Measurements from ENCODE around the gene QKI.
A peak's percentile ranks its signal among the peaks of the same experiment; 100 is the strongest.
"Not testable (repeated sequence)": the region's sequence is repeated elsewhere in the genome, so short reads cannot be mapped to it uniquely, and the experiment has no call there.

QKI gene

DNA sequence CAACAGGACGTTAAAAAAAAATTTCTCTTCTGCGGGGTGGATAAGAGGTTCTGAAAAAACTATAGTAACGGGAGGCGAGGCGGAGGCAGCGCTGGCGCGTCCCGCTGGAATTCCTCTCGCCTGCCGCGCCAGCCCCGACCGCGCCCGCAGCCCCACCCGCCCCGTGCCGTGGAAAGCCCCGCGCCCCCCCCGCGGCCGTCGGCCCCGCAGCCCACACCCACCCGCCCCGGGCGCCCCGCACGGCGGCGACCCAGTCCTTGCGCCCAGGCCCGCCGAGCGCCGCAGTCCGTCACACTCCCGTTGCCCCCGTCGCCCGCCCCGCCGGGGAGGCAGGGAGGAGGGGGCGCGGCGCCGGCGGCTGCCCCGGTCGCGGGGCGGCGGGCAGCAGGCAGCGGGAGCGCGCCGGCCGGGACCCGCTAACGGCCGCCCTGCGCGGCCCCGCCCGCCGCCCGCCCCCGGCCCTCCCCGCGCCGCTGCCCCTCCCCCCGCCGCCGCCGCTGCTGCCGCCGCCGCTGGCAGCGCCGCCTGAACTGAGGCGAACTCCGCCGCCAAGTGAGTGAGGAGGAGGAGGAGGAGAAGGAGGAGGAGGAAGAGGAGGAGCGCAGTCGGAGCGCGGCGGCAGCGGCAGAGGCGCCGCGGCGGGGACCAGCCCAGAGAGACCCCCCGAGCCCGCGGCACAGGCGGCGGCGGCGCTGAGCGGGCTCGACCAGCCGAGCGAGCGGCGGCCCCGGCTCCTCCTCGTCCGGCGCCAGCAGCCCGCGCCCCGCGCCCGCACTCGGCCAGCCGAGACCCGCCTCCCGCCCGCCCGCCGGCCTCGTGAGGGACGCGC is at the start of gene QKI:
TSS of gene QKI (plus strand) at position 602 of the 829 bp plus-strand sequence. CDS start 476 bp downstream, outside the sequence.
- no peak for DNase-seq

DNA sequence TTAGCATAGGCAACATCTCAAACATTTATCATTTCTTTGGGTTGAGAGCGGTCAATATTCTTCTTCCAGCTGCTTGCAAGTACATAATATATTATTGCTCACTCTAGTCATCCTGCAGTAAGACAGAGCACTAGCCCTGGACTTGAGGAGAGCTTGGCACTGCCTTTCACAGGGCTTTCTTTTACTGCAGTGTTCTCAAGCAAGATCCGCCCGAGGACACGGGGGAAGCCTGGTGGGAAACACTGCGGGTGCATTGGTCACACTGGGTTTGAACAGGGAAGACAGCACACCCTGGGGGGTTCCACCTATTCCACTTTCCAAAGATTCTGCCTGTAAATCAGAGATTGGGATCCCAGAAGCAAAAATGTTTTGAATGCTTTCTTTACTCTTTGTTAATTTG is 48.2 kb upstream of the QKI start:
- no peak for DNase-seq

- DNase-seq: no peak
Observed at GRCh38 chr6:163367497-163368183, 46.9 kb upstream of the QKI start.

- no peak for DNase-seq
Observed at GRCh38 chr6:163369141-163369540, 45.4 kb upstream of the QKI start.

DNA sequence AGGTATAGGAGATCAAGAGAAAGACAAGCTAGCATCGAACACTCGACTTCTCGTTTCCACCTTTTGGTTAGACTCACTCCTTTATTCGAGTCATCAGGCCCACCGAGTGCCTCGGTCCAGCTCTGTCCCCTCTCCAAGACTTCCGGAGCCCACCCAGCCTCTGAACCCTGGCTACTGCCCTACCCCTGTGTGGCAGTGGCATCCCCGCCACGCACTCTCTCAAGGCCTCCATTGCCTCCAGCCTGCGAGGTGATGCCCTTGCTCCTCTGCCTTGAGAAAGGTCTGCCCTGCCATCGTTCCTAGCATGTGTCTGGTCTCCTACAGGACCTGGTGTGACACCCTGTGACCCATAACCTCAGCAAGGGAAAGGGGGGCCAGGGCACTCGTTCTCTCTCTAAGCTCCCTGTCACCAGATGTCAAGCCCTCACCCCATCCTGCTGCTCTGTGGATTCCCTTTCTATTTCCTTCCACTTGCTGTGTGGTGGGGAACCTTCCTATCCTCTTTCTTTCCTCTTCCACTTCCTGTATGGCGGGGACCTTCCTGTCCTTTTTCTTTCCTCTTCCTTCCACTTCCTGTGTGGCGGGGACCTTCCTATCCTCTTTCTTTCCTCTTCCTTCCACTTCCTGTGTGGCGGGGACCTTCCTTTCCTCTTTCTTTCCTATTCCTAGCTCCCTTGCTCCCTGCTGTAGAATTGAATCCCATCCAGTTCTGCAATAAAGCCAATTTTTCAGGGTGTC is 44.7 kb upstream of the QKI start:
- no peak for DNase-seq

- no peak for DNase-seq
Observed at GRCh38 chr6:163370464-163371117, 43.9 kb upstream of the QKI start.

DNA sequence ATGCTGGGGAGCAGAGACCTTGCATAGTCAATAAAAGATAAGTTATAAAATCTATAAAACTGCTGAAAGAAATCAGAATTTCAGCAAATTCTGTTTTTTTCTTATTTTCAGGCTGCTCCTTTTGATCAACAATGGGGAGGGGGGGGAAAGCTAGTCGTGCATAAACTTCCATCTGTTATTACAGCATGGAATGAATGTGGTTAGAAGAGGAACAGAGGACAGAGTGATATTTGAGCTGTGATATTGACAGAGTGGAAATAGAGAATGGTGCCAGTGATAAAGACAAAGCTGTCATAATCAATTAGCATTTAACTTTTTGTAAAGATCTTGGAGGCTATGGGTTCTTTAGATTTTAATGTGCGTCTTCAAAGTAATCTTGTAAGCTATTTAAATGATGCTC is 43.4 kb upstream of the QKI start:
- no peak for DNase-seq

DNA sequence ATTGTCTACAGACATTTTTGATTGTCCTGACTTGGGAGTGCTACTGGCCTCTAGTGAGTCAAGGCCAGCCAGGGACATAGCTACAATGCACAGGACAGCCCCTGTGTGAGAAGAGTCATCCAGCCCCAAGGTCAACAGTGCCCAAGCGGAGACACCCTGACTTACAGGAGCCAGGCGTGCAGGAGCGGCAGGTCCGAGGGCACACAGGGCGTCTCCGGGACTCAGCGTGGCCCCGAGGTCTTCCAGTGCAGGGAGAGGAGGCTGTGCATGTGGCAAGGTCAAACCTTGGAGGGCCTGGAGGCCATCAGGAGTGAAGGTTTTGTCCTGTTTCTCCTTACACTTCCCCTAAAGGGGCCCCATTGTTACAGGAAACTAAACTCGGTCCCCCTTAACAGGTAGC is 41.3 kb upstream of the QKI start:
- no peak for DNase-seq

DNA sequence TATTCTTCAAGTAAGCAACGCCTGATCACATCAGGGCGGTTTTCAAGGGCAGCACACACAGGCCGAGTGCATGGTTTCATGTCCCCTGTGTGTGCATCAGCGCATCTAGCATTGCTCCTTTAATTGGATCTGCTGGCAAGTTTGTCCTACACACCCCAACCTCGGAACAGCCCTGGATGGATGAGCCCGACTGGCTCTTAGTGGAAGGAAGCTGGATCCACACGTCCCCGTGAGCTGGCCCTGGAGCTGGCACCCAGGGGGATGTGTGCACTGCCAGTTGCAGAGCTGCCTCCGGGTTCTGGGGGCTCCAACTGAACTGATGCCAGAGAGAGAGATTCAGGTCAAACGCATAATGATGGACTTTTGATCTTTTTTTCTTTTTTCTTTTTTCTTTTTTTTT is 39.2 kb upstream of the QKI start:
- no peak for DNase-seq

DNA sequence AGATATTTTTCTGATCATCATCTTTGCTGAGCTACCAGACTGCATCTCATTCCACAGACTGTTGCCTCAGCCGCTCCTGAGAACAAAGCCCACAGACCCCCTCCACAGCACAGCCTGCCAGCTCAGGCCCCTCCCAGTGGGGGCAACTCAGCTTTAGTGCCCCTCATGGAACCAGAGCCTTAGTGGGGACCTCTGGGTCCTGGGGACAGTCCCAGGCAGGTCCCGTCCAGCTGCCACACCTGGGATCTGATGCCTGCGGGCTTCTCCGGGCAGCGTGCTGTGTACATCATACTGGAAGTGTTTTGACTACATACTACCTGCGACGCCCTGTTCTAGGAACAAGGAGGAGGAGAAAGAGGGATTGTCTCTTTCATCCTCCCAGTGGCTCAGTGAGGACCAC is 38.3 kb upstream of the QKI start:
- no peak for DNase-seq

GRCh38 chr6:163377561-163377960 is 37.0 kb upstream of the QKI start:
- no peak for DNase-seq

DNA sequence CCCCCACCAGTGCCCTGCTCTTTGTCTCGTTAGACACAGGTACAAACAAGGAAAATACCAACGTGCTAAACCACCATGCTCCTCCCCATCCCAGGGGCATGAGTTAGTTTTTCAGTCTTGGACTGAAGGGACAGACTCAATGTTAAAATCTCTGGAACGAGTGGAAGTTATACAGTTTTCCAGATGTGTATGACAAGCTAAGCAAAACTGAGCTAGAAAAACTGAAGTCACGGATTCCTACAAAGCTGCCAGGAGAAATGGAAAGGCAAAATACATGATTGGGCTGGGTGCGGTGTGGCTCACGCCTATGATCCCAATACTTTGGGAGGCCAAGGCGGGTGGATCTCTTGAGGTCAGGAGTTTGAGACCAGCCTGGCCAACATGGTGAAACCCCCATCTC is 34.3 kb upstream of the QKI start:
- no peak for DNase-seq

DNA sequence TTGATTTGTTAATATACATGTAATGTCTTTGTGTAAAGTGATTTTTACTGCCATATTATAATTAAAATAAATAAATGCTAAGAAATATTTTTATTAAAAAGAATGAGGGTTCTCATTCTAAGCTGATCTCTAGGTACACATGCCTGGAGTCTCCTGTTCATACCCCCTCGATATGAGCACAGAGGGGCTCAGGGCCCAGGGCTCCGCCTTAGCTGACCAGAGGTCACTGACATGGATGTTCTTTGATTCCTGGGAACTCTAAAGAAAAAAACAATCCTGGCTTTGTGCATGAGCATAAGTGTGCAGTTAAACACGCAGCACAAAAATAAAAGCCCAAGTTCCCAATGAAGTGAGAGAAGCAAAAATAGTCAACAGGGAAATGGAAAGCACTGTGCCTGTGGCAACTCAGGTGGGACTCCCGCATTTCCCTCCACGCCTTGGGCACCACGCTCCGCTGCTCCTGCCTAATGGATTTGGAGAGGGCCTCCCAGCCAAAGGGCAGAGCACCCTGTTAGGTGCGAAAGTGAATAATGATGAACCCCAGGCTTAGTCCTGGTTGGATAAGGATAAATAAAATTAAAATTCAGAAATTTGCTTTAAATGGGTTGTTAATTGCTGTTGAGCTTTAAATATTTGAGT is 33.3 kb upstream of the QKI start:
- DNase-seq: no peak

DNA sequence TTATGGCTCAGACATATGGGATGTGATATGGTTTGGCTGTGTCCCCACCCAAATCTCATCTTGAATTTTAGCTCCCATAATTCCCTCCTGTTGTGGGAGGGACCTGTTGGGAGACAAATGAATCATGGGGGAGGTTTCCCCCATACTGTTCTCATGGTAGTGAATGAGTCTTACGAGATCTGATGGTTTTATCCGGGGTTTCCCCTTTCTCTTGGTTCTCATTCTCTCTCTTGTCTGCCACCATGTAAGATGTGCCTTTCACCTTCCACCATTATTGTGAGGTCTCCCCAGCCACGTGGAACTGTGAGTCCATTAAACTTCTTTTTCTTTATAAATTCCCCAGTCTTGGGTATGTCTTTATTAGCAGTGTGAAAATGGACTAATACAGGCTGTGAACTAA is 31.1 kb upstream of the QKI start:
- DNase-seq: not testable (repeated sequence)

GRCh38 chr6:163383912-163384311 is 30.6 kb upstream of the QKI start:
- DNase-seq: peak; percentile 29

GRCh38 chr6:163384510-163384909 is 30.0 kb upstream of the QKI start:
- no peak for DNase-seq

- not testable (repeated sequence) for DNase-seq
Observed at GRCh38 chr6:163385503-163385902, 29.0 kb upstream of the QKI start.

DNA sequence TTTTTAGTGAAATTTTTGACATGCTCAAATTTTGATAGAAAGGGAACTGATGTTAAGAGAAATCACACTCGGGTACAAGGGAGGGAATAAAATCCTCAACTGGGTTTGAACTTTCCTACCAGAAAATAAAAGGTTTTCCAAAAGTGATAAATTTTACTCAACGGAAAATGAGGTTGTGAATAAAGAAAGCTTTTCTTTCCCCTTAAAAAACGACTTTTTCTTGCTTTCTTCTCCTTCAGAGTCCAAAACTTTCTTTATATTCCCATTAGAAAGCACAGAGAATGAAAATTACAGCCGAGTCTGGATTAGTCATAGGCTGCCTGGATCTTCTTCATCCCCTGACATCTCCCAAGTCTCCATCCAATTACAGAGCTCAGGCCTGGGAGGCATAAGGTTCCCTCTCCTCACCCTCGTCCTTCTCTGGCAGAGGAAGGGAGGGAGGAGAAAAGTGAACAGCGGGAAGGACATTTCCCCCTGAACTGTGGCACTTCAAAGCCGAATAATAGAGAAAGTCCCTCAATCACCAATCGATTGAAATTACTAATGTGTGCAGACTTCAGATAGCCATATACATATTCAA is 28.1 kb upstream of the QKI start:
- DNase-seq: no peak

- no peak for DNase-seq
Observed at GRCh38 chr6:163387317-163387716, 27.2 kb upstream of the QKI start.

- no peak for DNase-seq
Observed at GRCh38 chr6:163389354-163389753, 25.2 kb upstream of the QKI start.

DNA sequence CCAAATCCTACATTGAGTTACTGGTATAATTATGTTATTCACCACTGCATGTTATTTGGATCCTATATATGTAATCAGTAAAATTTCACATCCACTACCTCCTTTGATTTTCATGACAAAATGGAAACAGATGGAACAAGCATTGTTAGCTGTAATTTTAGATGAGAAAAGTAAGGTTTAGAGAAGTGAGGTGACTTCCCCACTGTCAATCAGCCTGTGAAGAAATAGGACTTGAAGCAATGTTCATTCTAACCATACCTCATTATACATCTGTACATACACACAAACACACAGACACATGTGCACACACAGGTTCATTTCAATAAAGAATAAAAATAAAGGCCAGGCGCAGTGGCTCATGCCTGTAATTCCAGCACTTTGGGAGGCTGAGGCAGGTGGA is 23.7 kb upstream of the QKI start:
- no peak for DNase-seq

- no peak for DNase-seq
Observed at GRCh38 chr6:163391985-163392384, 22.5 kb upstream of the QKI start.
